H1 (cell line): ENCODE data around the gene PRR5L. TPM values are rescaled to one million over a fixed set of nuclear protein-coding genes. Genes with fewer than 3 reads are reported as not detected.

Source experiments
- CTCF ChIA-PET: fragments of 300-600 bp; sonication (Branson Sonifier 250); formaldehyde crosslinking; loops from one replicate; lab custom pipeline; 2021; ENCODE audit not compliant: partially characterized antibody; lab: Charles Lee
- POLR2A ChIA-PET: fragments of 300-600 bp; sonication (Branson Sonifier 250); formaldehyde crosslinking; loops from one replicate; lab custom pipeline; 2021; ENCODE audit warnings: inconsistent platforms; ENCODE audit not compliant: partially characterized antibody; lab: Charles Lee
- DNase-seq, 2 experiments: peaks; one replicate each; pipeline versions ENCODE4 v3.0.0 to v3.0.0-alpha.2; 2010 to 2022; ENCODE audit warnings: low spot score in 2 of 2, low read depth in 1 of 2, mixed read lengths in 1 of 2
- FAIRE-seq: peaks from 2 replicates; lab custom pipeline; 2011; peaks lifted over from hg19 to GRCh38; lab: Jason Lieb, UNC
- H2AFZ ChIP-seq: 2 replicates; pipeline ENCODE4 v1.8.1; 2012; ENCODE audit warnings: low read length, inconsistent platforms
- H2AK5ac ChIP-seq: 2 replicates; pipeline ENCODE4 v1.6.1; 2013; ENCODE audit warnings: low read depth, low read length
- H2BK120ac ChIP-seq: replicated peaks from 2 replicates; pipeline ENCODE3; 2013; ENCODE audit warnings: low read depth, low read length, inconsistent platforms
- H2BK12ac ChIP-seq: 2 replicates; pipeline ENCODE4 v1.6.1; 2013; ENCODE audit warnings: low read depth, low read length
- H2BK15ac ChIP-seq: 2 replicates; pipeline ENCODE4 v1.6.1; 2013; ENCODE audit warnings: low read length
- H2BK20ac ChIP-seq: 2 replicates; pipeline ENCODE4 v1.6.1; 2013; ENCODE audit warnings: low read length
- H2BK5ac ChIP-seq: 2 replicates; pipeline ENCODE4 v1.6.1; 2013; ENCODE audit warnings: low read depth, low read length
- H3K14ac ChIP-seq: 2 replicates; pipeline ENCODE4 v1.6.1; 2013; ENCODE audit warnings: inconsistent platforms; ENCODE audit not compliant: insufficient read length
- H3K18ac ChIP-seq: 2 replicates; pipeline ENCODE4 v1.6.1; 2013; ENCODE audit warnings: low read length; ENCODE audit errors: extremely low read depth
- H3K23ac ChIP-seq: 2 replicates; pipeline ENCODE4 v1.6.1; 2013; ENCODE audit warnings: inconsistent platforms; ENCODE audit not compliant: insufficient read length
- H3K23me2 ChIP-seq: 2 replicates; pipeline ENCODE4 v1.6.1; 2013; ENCODE audit warnings: low read depth, low read length
- H3K27ac ChIP-seq: 2 replicates; pipeline ENCODE4 v1.6.1; 2011; ENCODE audit warnings: low read depth, low read length, inconsistent platforms
- H3K27me3 ChIP-seq, 4 experiments: replicated peaks in 1 of 4; 1 replicate in 1 of 4; 2 replicates in 3 of 4; pipeline versions ENCODE4 v1.6.1 to v1.8.1; 2011 to 2013; ENCODE audit warnings: low read length in 3 of 4, mild to moderate bottlenecking in 3 of 4, inconsistent platforms in 2 of 4, mixed read lengths in 2 of 4, moderate library complexity in 1 of 4; ENCODE audit not compliant: control insufficient read depth in 3 of 4, insufficient read depth in 3 of 4; ENCODE audit errors: extremely low read depth in 1 of 4
- H3K36me3 ChIP-seq, 4 experiments: 2 replicates each; pipeline versions ENCODE4 v1.6.1 to v1.8.1; 2011 to 2013; ENCODE audit warnings: mild to moderate bottlenecking in 4 of 4, low read length in 3 of 4, moderate library complexity in 2 of 4, control low read depth in 1 of 4, inconsistent platforms in 1 of 4; ENCODE audit not compliant: insufficient read depth in 4 of 4, control insufficient read depth in 2 of 4
- H3K4ac ChIP-seq: replicated peaks from 2 replicates; pipeline ENCODE3; 2013; ENCODE audit warnings: low read length, low read depth, mixed read lengths, inconsistent platforms; ENCODE audit not compliant: insufficient read length
- H3K4me1 ChIP-seq, 4 experiments: replicated peaks in 1 of 4; 1 replicate in 1 of 4; 2 replicates in 3 of 4; pipeline versions ENCODE4 v1.6.1 to v1.8.1; 2011 to 2013; ENCODE audit warnings: low read length in 3 of 4, inconsistent platforms in 2 of 4, mixed read lengths in 1 of 4; ENCODE audit not compliant: insufficient read depth in 4 of 4, control insufficient read depth in 3 of 4
- H3K4me2 ChIP-seq, 2 experiments: 2 replicates each; pipeline versions ENCODE4 v1.6.1 to v1.8.1; 2011 to 2013; ENCODE audit warnings: low read depth in 2 of 2, low read length in 2 of 2, control low read depth in 1 of 2, inconsistent platforms in 1 of 2, mild to moderate bottlenecking in 1 of 2; ENCODE audit not compliant: insufficient read depth in 1 of 2
- H3K4me3 ChIP-seq, 4 experiments: fragments of 200-600, 300-600 bp in 1 of 4; sonication (generic), shearing (Covaris generic), sonication (Bioruptor Twin) in 1 of 4; 2 replicates each; pipeline versions ENCODE4 v1.5.1 to v1.8.1; 2011 to 2016; ENCODE audit warnings: low read length in 4 of 4, low read depth in 3 of 4, control low read depth in 2 of 4, inconsistent platforms in 2 of 4, mild to moderate bottlenecking in 2 of 4, mixed read lengths in 1 of 4, moderate library complexity in 1 of 4; ENCODE audit not compliant: insufficient read depth in 2 of 4; ENCODE audit errors: extremely low read depth in 1 of 4
- H3K56ac ChIP-seq: replicated peaks from 2 replicates; pipeline ENCODE3; 2013; ENCODE audit warnings: low read depth, mild to moderate bottlenecking, mixed read lengths, low read length, inconsistent platforms; ENCODE audit not compliant: insufficient read length
- H3K79me1 ChIP-seq: 2 replicates; pipeline ENCODE4 v1.6.1; 2013; ENCODE audit warnings: low read depth, low read length, control low read depth
- H3K79me2 ChIP-seq, 2 experiments: 2 replicates each; pipeline versions ENCODE4 v1.6.1 to v1.8.1; 2012 to 2013; ENCODE audit warnings: low read length in 2 of 2, mild to moderate bottlenecking in 2 of 2, inconsistent platforms in 1 of 2; ENCODE audit not compliant: insufficient read depth in 2 of 2, control insufficient read depth in 1 of 2
- H3K9ac ChIP-seq, 4 experiments: replicated peaks in 1 of 4; 1 replicate in 1 of 4; 2 replicates in 3 of 4; pipeline versions ENCODE4 v1.6.1 to v1.8.1; 2011 to 2013; ENCODE audit warnings: low read depth in 3 of 4, low read length in 3 of 4, control low read depth in 2 of 4, mild to moderate bottlenecking in 2 of 4, moderate library complexity in 2 of 4, inconsistent platforms in 1 of 4; ENCODE audit errors: extremely low read depth in 1 of 4
- H3K9me3 ChIP-seq, 2 experiments: 2 replicates each; pipeline versions ENCODE4 v1.6.1 to v1.8.1; 2012 to 2013; ENCODE audit warnings: mild to moderate bottlenecking in 2 of 2, moderate library complexity in 2 of 2, control low read depth in 1 of 2, inconsistent platforms in 1 of 2, low read depth in 1 of 2, low read length in 1 of 2, mixed read lengths in 1 of 2; ENCODE audit not compliant: insufficient read depth in 2 of 2
- H4K20me1 ChIP-seq, 2 experiments: replicated peaks in 1 of 2; 2 replicates each; pipeline versions ENCODE3 to v1.8.1; 2011 to 2013; ENCODE audit warnings: inconsistent platforms in 2 of 2, low read length in 2 of 2, mild to moderate bottlenecking in 1 of 2; ENCODE audit not compliant: insufficient read depth in 2 of 2, control insufficient read depth in 1 of 2
- H4K5ac ChIP-seq: 2 replicates; pipeline ENCODE4 v1.6.1; 2013; ENCODE audit warnings: low read length, low read depth, mixed read lengths, inconsistent platforms; ENCODE audit not compliant: insufficient read length
- H4K8ac ChIP-seq: 2 replicates; pipeline ENCODE4 v1.8.0; 2013; ENCODE audit warnings: mild to moderate bottlenecking, moderate library complexity, low read length, inconsistent platforms; ENCODE audit not compliant: insufficient read depth; ENCODE audit errors: extremely low read depth
- H4K91ac ChIP-seq: replicated peaks from 2 replicates; pipeline ENCODE3; 2013; ENCODE audit warnings: low read length, mixed read lengths, inconsistent platforms; ENCODE audit not compliant: insufficient read length
- GABPA ChIP-seq: IDR thresholded peaks from 2 replicates; pipeline ENCODE4 v1.6.1; 2011; ENCODE audit warnings: mild to moderate bottlenecking, low read length, moderate library complexity, borderline replicate concordance; ENCODE audit not compliant: insufficient read depth
- JUN ChIP-seq: IDR thresholded peaks from 2 replicates; pipeline ENCODE4 v1.6.1; 2011; ENCODE audit warnings: low read depth, mild to moderate bottlenecking, improper control_type of control experiment, low read length
- KDM1A ChIP-seq: fragments of 200-600, 300-600 bp; sonication (generic); IDR thresholded peaks from 2 replicates; pipeline ENCODE4 v1.7.1; 2016; ENCODE audit warnings: mild to moderate bottlenecking, low read length, borderline replicate concordance
- KDM5A ChIP-seq: fragments of 200-600 bp; IDR thresholded peaks from 2 replicates; pipeline ENCODE4 v1.7.1; 2012; ENCODE audit warnings: mild to moderate bottlenecking, low read length, inconsistent platforms, mixed read lengths
- WGBS, 2 experiments: shearing (Covaris generic) in 1 of 2; methylation state at CpG; one replicate each; pipeline versions ENCODE4 v1.1.6 to v1.1.7; 2013 to 2015; ENCODE audit warnings: low lambda C conversion rate in 2 of 2, mixed read lengths in 2 of 2, inconsistent platforms in 1 of 2, low coverage in 1 of 2, missing lambda C conversion rate in 1 of 2; ENCODE audit not compliant: insufficient replicate concordance in 2 of 2, insufficient coverage in 1 of 2, insufficient read length in 1 of 2; ENCODE audit errors: extremely low coverage in 1 of 2, missing lambda C conversion rate in 1 of 2; 5-methylcytosine and 5-hydroxymethylcytosine counted together
- polyA plus RNA-seq, 7 experiments: library from polyadenylated mRNA; depleted of rRNA in 3 of 7; stranded (reverse) in 5 of 7; unstranded in 2 of 7; fragments of >200 nt in 5 of 7; fragments of 200-250 nt in 2 of 7; gene quantifications; 1 replicate in 5 of 7; 2 replicates in 1 of 7; 4 replicates in 1 of 7; pipeline versions ENCODE4 v1.2.1 to v1.2.3, GENCODE V29; 2011 to 2013; ENCODE audit warnings: missing spikeins in 2 of 7, mixed read lengths in 2 of 7
- total RNA-seq: library from RNA; stranded (reverse); fragmentation: NEBNext Ultra II Directional; extraction: Animal tissue kit (Norgen Biotek cat#: 25700); gene quantifications from 2 replicates; pipeline ENCODE4 v1.2.1, GENCODE V29; 2021

Gene PRR5L
- total and polyA plus RNA-seq, 2 of the 8 experiments (the other 6 are each of a cell fraction or from before 2014, with no cell fraction given) = 6.6 to 10.1 TPM

DNA sequence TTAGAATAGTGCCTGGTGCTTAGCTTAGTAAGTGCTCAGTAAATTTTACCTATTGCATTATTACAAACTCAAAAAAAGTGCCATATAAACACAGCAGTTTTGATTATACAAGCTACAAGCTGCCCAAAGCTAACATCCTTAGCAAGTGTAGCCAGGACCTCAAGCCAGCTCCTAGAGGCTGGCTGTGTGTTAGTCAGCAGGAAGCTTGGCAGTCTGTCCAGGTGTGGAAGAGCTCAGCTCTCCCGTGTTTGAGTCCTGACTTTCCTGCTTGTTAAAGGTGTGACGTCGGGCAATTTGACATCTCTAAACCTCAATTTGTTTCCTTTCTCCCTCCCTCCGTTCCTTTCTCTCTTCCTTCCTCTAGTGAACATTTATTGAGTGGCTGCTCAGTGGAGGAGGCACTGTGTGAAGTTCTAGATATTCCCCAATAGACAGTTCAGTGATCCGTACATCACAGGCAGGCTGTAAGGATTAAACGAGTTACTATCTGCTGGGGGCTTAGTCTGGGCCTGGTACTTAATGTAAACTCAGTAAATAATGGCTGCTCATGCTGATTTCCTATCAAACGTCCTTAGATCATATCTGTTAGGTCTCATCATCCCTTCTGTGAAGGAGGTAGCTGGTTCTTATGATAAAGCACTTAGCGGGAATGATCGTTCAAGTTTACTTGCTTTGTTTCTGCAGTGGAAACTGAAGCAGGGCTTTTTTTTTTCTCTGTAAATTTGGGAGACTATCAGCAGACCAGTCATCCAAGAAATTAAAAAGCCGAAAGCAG is 68.7 kb downstream of the PRR5L start:
- Histone ChIP-seq H3K36me3 (no peaks in the 10 kb centered on the region), H3K4me3 (no peak overlapping the region), H4K8ac (no peak overlapping the region), H3K23me2 (no peaks in the 10 kb centered on the region; the same call in 1 of the 2 replicates), H3K4ac (no peak overlapping the region), H2AK5ac (no peak overlapping the region), H2AFZ (no peak overlapping the region), H3K23ac (no peak overlapping the region), H3K9ac (no peak overlapping the region), H3K9me3 (no peaks in the 10 kb centered on the region), H4K91ac (no peak overlapping the region), H3K79me2 (no peaks in the 10 kb centered on the region), H3K4me1 (peaks cover 0 to 11% (median 6%) of the 10 kb centered on the region in 4 experiments; a peak in 3 of 7 replicates), H2BK120ac (no peak overlapping the region), H2BK20ac (no peak overlapping the region), H3K27me3 (peaks cover 0 to 4% (median 0%) of the 10 kb centered on the region in 4 experiments; a peak in 4 of 7 replicates), H3K27ac (no peak overlapping the region), H2BK15ac (no peak overlapping the region), H4K20me1 (no peaks in the 10 kb centered on the region), H3K56ac (no peak overlapping the region), H3K79me1 (no peaks in the 10 kb centered on the region), H2BK5ac (no peak overlapping the region), H3K18ac (no peak overlapping the region), H3K4me2 (no peak overlapping the region), H2BK12ac (no peak overlapping the region), H4K5ac (no peak overlapping the region), H3K14ac (no peak overlapping the region)
- TF ChIP-seq GABPA = no peak
- no peak for TF ChIP-seq KDM1A
- no peak for TF ChIP-seq JUN
- no peak for TF ChIP-seq KDM5A
- FAIRE-seq (no peak), DNase-seq (no peak)
- ChIA-PET POLR2A (interaction anchor here (3.5 kb wide), 1 partner anchor 11 kb away, joined by 17 read pairs; no protein-coding TSS in a partner anchor), CTCF (interaction anchor here (0.9 to 3.4 kb wide), 6 partner anchors 8 to 128 kb away, joined by 3 to 33 read pairs (median 8); no protein-coding TSS in a partner anchor)
- 87% methylated on average over 10 of the region's 10 CpGs; no CpG with 5 or more reads in 1 of the 2 experiments for WGBS, 2 experiments
